ENCODE measurements around the gene HES2.

DNA sequence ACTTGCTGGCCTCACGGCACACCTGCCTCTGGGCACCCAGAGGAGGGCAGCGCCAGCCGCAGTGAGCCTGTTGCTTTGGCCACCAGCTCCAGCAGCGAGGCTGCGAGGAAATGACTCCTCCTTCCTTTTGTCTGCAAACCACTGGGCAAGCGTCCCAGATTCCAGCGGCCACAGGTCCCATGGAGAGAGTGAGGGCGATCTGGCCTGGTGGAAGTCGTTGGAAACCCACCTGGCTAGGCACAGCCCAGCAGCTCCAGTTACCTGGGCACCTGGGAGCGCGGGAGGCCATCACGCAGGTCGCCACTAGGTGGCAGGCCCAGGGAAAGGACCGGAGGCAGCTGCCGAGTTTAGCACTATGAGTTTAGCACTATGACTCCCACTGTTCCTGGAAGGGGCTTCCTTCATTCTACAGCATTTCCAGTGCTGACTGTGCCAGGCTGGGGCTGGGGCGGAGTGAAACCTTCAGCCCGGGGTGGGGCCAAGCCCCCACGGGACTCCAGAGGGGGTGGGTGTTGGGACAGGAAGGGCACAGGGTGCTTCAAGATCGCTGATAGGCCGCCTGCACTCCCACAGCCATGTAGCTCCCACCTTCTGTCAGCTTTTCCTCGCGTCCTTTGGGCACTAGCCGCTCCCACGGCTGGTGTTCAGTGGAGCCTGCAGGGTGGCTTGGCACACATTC lies 3.7 kb upstream of the HES2 start:
- TF ChIP-seq CTCF (conservative IDR thresholded peaks at IDR 0.05 in 1 of 2, IDR thresholded peaks at IDR 0.05 in 1 of 2; ENCODE audit: low read depth in 1 of 2, low read length in 2 of 2), result peak; percentile 24 to 58
- no peak for TF ChIP-seq EZH2 (IDR thresholded peaks at IDR 0.05; ENCODE audit: low read length, missing control alignments)

Data from fibroblast of lung (primary cell).